MM.1S (cell line): ENCODE data around the gene NOS3.

Source experiments
- CTCF ChIP-seq: fragments of 300-600 bp; sonication (generic); IDR thresholded peaks from 2 replicates; pipeline ENCODE4 v1.5.1; 2016; ENCODE audit warnings: antibody characterized with exemption, low read length, mixed read lengths
- EZH2phosphoT487 ChIP-seq: fragments of 300-600 bp; sonication (generic); IDR thresholded peaks from 2 replicates; pipeline ENCODE4 v1.6.1; 2018; ENCODE audit warnings: antibody characterized with exemption, low read length

GRCh38 chr7:150968734-150969372, 22.0 kb upstream of the NOS3 start:
- TF ChIP-seq CTCF (no peak), EZH2phosphoT487 (no peak)
